ENCODE results near the gene MLYCD.

The MLYCD gene

DNA sequence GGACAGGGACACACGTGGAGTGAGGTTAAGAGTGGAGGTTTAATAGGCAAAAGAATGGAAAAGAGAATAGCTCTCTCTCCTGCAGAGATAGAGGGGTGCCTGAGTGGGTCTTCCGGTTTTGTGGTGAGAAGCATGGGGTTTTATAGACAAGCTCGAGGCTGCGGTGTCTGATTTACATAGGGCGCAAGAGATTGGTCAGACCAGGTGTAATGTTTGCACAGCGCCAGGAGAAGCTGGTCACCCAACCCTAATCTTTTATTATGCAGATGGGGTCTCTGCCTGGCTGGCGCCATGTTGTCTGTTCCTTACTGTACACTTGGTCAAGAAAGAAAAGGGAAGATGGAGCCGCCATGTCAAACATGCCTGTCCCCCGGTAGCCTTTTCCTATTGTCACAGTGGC is 44.5 kb upstream of the MLYCD start:
- TF ChIP-seq, protein P1, sequence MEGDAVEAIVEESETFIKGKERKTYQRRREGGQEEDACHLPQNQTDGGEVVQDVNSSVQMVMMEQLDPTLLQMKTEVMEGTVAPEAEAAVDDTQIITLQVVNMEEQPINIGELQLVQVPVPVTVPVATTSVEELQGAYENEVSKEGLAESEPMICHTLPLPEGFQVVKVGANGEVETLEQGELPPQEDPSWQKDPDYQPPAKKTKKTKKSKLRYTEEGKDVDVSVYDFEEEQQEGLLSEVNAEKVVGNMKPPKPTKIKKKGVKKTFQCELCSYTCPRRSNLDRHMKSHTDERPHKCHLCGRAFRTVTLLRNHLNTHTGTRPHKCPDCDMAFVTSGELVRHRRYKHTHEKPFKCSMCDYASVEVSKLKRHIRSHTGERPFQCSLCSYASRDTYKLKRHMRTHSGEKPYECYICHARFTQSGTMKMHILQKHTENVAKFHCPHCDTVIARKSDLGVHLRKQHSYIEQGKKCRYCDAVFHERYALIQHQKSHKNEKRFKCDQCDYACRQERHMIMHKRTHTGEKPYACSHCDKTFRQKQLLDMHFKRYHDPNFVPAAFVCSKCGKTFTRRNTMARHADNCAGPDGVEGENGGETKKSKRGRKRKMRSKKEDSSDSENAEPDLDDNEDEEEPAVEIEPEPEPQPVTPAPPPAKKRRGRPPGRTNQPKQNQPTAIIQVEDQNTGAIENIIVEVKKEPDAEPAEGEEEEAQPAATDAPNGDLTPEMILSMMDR (IDR thresholded peaks at IDR 0.05; ENCODE audit: low read depth, low read length): no peak
- in situ Hi-C loops (cut with HindIII; ENCODE audit: low sequenced_read_pairs): no loop called here
- H3K4me3 ChIP-seq (ENCODE audit: low read depth, low read length): no peak overlapping the region
- DNase-seq (ENCODE audit: low read depth, low spot score): no peak

DNA sequence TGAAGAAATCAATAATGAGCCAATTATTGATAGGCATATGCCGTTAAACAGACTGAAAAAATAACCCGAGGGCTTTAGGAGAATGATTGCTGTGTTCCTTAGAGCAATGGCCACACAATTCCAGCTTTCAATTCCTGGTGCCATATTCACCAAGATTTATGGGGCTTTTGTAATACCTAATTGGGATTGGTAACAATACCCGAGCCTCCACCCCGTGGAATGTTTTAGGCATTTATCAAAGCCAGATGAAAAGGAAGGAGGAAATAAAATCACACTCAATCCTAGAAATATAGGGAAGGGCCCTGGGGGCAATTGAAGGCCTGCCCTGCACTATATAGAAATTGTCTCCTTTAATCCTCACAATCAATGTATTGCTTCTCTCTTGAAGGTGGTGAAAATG is 42.1 kb upstream of the MLYCD start:
- in situ Hi-C loops (cut with HindIII; ENCODE audit: low sequenced_read_pairs): no loop called here

DNA sequence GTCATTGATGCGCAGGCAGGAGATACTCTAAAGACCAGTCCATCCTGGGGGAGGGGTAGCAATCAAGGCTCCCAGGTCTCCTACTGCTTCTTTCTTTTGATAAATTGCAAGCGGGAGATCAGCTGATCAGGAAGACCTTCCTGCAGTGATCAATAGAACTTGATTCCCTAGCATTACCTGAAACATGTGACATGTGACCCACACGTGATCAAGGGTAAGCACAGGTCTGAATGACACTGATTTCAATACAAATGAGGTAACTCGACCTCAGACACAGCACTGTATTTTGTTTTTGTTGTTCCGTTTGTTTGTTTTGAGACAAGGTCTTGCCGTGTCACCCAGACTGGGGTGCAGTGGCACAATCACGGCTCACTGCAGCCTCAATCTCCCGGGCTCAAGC is 39.6 kb upstream of the MLYCD start:
- no peak for DNase-seq (ENCODE audit: low read depth, low spot score)
- in situ Hi-C loops (cut with HindIII; ENCODE audit: low sequenced_read_pairs): no loop called here
- no peak overlapping the region for H3K4me3 ChIP-seq (ENCODE audit: low read depth, low read length)
- TF ChIP-seq, protein P1 (IDR thresholded peaks at IDR 0.05; ENCODE audit: low read depth, low read length): no peak

More for the DNA sequence above, 42.1 kb upstream of the MLYCD start:
- DNase-seq (ENCODE audit: low read depth, low spot score): no peak
- H3K4me3 ChIP-seq (ENCODE audit: low read depth, low read length): no peak overlapping the region
- TF ChIP-seq, protein P1 (IDR thresholded peaks at IDR 0.05; ENCODE audit: low read depth, low read length): no peak

DNA sequence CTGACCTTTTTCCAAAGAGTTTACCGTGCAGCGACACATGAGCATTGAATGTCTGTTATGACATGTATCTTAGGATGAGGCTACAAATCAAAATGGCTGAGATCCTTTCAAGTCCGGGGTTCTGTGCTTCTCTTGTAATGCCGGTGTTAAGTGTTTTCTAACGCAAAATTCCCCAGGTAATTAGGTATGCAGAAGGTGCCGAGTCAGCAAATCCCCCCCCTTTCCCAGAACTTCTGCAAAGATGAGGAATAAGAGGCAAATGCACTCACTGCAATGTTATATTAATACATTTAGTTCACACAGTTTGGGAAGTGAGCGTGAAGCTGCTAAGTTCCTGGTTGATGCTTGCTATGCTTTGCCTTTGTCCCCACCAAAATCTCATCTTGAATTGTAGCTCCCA is 36.3 kb upstream of the MLYCD start:
- DNase-seq (ENCODE audit: low read depth, low spot score): no peak
- no peak overlapping the region for H3K4me3 ChIP-seq (ENCODE audit: low read depth, low read length)
- TF ChIP-seq, protein P1 (IDR thresholded peaks at IDR 0.05; ENCODE audit: low read depth, low read length): no peak
- in situ Hi-C loops (cut with HindIII; ENCODE audit: low sequenced_read_pairs): no loop called here

DNA sequence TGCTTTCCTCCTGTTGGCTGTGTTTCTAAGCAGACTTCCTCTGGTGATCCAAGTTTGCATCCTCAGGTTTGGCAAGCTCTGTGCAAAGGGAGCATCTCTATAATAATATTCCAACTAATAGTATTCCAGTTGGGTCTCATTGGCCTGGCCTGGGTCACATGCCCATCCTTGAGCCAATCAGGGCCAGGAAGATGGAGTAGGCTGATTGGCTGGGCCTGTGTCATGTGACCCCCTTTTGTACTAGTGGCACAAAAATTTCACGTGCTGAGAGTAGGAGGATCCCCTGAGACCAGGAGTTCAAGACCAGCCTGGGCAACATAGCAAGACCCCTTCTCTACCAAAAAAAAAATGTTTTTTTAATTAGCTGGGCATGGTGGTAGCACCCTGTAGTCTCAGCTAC is 35.2 kb upstream of the MLYCD start:
- no peak for DNase-seq (ENCODE audit: low read depth, low spot score)
- no peak overlapping the region for H3K4me3 ChIP-seq (ENCODE audit: low read depth, low read length)
- TF ChIP-seq, protein P1 (IDR thresholded peaks at IDR 0.05; ENCODE audit: low read depth, low read length): no peak
- in situ Hi-C loops (cut with HindIII; ENCODE audit: low sequenced_read_pairs): no loop called here

DNA sequence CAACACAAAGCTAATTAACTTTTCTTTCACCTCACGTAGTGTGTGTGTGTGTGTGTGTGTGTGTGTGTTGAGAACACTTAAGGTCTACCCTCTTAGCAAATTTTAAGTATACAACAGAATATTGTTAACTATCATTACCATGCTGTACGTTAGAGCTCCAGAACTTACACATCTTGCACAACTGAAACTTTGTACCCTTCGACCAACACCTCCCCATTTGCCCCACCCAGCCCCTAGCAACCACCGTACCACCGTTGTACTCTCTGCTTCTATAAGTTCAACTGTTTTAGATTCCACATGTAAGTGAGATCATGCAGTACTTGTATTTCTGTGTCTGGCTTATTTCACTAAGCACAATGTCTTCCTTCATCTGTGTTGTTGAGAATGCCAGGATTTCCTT is 28.1 kb upstream of the MLYCD start:
- TF ChIP-seq, protein P1 (IDR thresholded peaks at IDR 0.05; ENCODE audit: low read depth, low read length): no peak
- in situ Hi-C loops (cut with HindIII; ENCODE audit: low sequenced_read_pairs): no loop called here
- no peak for DNase-seq (ENCODE audit: low read depth, low spot score)
- no peak overlapping the region for H3K4me3 ChIP-seq (ENCODE audit: low read depth, low read length)

DNA sequence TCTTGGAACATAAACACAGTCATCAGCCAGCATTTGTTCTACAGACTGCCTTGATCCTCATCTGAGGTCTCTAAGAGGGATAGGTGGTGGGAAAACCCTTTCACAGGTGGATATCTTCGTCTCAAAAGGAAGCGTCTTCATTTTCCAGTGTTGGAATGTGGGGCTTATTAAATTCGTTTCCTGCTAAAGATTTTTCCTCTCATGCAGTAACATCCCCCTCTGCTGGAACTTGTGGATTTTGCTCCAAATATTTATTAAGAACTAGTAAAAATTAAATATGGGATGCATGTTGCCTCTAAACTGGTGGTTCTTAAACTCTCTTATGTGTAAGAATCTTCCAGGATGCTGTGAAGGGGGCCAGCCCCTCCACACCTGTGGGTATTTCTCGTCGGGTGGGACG is 20.1 kb upstream of the MLYCD start:
- H3K4me3 ChIP-seq (ENCODE audit: low read depth, low read length): no peak overlapping the region
- DNase-seq (ENCODE audit: low read depth, low spot score): peak; percentile 56
- TF ChIP-seq, protein P1 (IDR thresholded peaks at IDR 0.05; ENCODE audit: low read depth, low read length): peak; percentile 55
- in situ Hi-C loops (cut with HindIII; ENCODE audit: low sequenced_read_pairs): no loop called here

Data from astrocyte of the spinal cord (primary cell).